ENCODE data around the gene ZNF492. TPM values are rescaled to one million over a fixed set of nuclear protein-coding genes. Genes with fewer than 3 reads are reported as not detected.

ZNF492 gene
- total and polyA plus RNA-seq, 9 donors = 0.31 to 1.4 (median 0.57) TPM

- no peak overlapping the region for H3K4me3 ChIP-seq
- H3K36me3 ChIP-seq = no peaks in the 10 kb centered on the region
- 84 to 89% (median 85%) methylated on average over 1 of the region's 1 CpG for WGBS, 3 donors
- no peak for DNase-seq
- H3K4me1 ChIP-seq (ENCODE audit: insufficient read depth) = peaks cover 23% of the 10 kb centered on the region
- no peaks in the 10 kb centered on the region for H3K27me3 ChIP-seq
- TF ChIP-seq POLR2A (IDR thresholded peaks at IDR 0.05) (no peak), EP300 (IDR thresholded peaks at IDR 0.05) (no peak)
- no peaks in the 10 kb centered on the region for H3K9me3 ChIP-seq
- peak overlapping the region; percentile 49 to 86 for H3K27ac ChIP-seq
- intact Hi-C loops (cut with DNase I) = loop anchor here in 1 of 4 donors (10.0 kb wide), 1 partner anchor 86 kb away; no protein-coding TSS in a partner anchor
These were observed 13.2 kb upstream of the ZNF492 start for GRCh38 chr19:22620912-22621311.

GRCh38 chr19:22622020-22622419, 12.1 kb upstream of the ZNF492 start:
- DNase-seq = no peak
- H3K27me3 ChIP-seq = no peaks in the 10 kb centered on the region
- no peaks in the 10 kb centered on the region for H3K36me3 ChIP-seq
- H3K4me3 ChIP-seq = no peak overlapping the region
- H3K27ac ChIP-seq = peak overlapping the region in 1 of 2 donors; percentile 86
- H3K9me3 ChIP-seq = no peaks in the 10 kb centered on the region
- peaks cover 23% of the 10 kb centered on the region for H3K4me1 ChIP-seq (ENCODE audit: insufficient read depth)
- intact Hi-C loops (cut with DNase I) = loop anchor here in 1 of 4 donors (10.0 kb wide), 1 partner anchor 87 kb away; no protein-coding TSS in a partner anchor
- no peak for TF ChIP-seq POLR2A (IDR thresholded peaks at IDR 0.05)
- no peak for TF ChIP-seq CTCF (IDR thresholded peaks at IDR 0.05)
- TF ChIP-seq EP300 (IDR thresholded peaks at IDR 0.05) = no peak
- 8 to 29% (median 26%) methylated on average over 1 of the region's 1 CpG for WGBS, 3 donors

- TF ChIP-seq POLR2A (IDR thresholded peaks at IDR 0.05) = no peak
- peak in 1 of 3 donors; percentile 16 for TF ChIP-seq CTCF (IDR thresholded peaks at IDR 0.05)
- no peaks in the 10 kb centered on the region for H3K36me3 ChIP-seq
- peak overlapping the region; percentile 15 for H3K4me3 ChIP-seq
- intact Hi-C loops (cut with DNase I) = loop anchor here in 1 of 4 donors (10.0 kb wide), 1 partner anchor 88 kb away; no protein-coding TSS in a partner anchor
- DNase-seq = peak; percentile 60 to 84 (median 80)
- H3K27me3 ChIP-seq = no peaks in the 10 kb centered on the region
- peak overlapping the region; percentile 68 to 86 for H3K27ac ChIP-seq
- peaks cover 19% of the 10 kb centered on the region for H3K4me1 ChIP-seq (ENCODE audit: insufficient read depth)
- 14 to 18% (median 16%) methylated on average over 49 to 71 of the region's 71 CpGs for WGBS, 3 donors
- no peaks in the 10 kb centered on the region for H3K9me3 ChIP-seq
These were observed 11.0 kb upstream of the ZNF492 start for GRCh38 chr19:22622901-22623840.

GRCh38 chr19:22623841-22624221, 10.3 kb upstream of the ZNF492 start:
- peaks cover 19% of the 10 kb centered on the region for H3K4me1 ChIP-seq (ENCODE audit: insufficient read depth)
- no peaks in the 10 kb centered on the region for H3K36me3 ChIP-seq
- H3K27ac ChIP-seq = peak overlapping the region; percentile 68 to 86
- intact Hi-C loops (cut with DNase I) = loop anchor here in 1 of 4 donors (10.0 kb wide), 1 partner anchor 89 kb away; no protein-coding TSS in a partner anchor
- TF ChIP-seq POLR2A (IDR thresholded peaks at IDR 0.05) (no peak), CTCF (IDR thresholded peaks at IDR 0.05) (no peak)
- H3K4me3 ChIP-seq = no peak overlapping the region
- 75 to 76% (median 75%) methylated on average over 16 of the region's 16 CpGs for WGBS, 3 donors
- DNase-seq = peak in 2 of 5 donors; percentile 53 to 56
- H3K9me3 ChIP-seq = no peaks in the 10 kb centered on the region
- H3K27me3 ChIP-seq = no peaks in the 10 kb centered on the region
